ENCODE results near the gene SLC9A5. TPM values are rescaled to one million over a fixed set of nuclear protein-coding genes. Genes with fewer than 3 reads are reported as not detected.

Gene SLC9A5
- total RNA-seq, 1 donor from 2014 or later, result 1.4 TPM

- peaks cover 5% of the 10 kb centered on the region for H3K9me3 Mint-ChIP-seq (ENCODE audit: unreplicated experiment)
- no peak for DNase-seq
- no peaks in the 10 kb centered on the region for H3K4me1 Mint-ChIP-seq (ENCODE audit: low read depth, unreplicated experiment)
- H3K36me3 Mint-ChIP-seq (ENCODE audit: unreplicated experiment), result no peaks in the 10 kb centered on the region
- H3K4me3 Mint-ChIP-seq (ENCODE audit: unreplicated experiment), result no peak overlapping the region
- no peaks in the 10 kb centered on the region for H3K27me3 Mint-ChIP-seq (ENCODE audit: unreplicated experiment)
- no peak overlapping the region for H3K27ac Mint-ChIP-seq (ENCODE audit: unreplicated experiment)
- TF ChIP-seq, protein P1, sequence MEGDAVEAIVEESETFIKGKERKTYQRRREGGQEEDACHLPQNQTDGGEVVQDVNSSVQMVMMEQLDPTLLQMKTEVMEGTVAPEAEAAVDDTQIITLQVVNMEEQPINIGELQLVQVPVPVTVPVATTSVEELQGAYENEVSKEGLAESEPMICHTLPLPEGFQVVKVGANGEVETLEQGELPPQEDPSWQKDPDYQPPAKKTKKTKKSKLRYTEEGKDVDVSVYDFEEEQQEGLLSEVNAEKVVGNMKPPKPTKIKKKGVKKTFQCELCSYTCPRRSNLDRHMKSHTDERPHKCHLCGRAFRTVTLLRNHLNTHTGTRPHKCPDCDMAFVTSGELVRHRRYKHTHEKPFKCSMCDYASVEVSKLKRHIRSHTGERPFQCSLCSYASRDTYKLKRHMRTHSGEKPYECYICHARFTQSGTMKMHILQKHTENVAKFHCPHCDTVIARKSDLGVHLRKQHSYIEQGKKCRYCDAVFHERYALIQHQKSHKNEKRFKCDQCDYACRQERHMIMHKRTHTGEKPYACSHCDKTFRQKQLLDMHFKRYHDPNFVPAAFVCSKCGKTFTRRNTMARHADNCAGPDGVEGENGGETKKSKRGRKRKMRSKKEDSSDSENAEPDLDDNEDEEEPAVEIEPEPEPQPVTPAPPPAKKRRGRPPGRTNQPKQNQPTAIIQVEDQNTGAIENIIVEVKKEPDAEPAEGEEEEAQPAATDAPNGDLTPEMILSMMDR (IDR thresholded peaks at IDR 0.05; ENCODE audit: partially characterized antibody, unreplicated experiment), result no peak
Measured at GRCh38 chr16:67275321-67275720, 26.5 kb downstream of the SLC9A5 start.

GRCh38 chr16:67277294-67277998 is 28.7 kb downstream of the SLC9A5 start:
- no peaks in the 10 kb centered on the region for H3K27me3 Mint-ChIP-seq (ENCODE audit: unreplicated experiment)
- no peaks in the 10 kb centered on the region for H3K36me3 Mint-ChIP-seq (ENCODE audit: unreplicated experiment)
- H3K4me3 Mint-ChIP-seq (ENCODE audit: unreplicated experiment), result no peak overlapping the region
- H3K9me3 Mint-ChIP-seq (ENCODE audit: unreplicated experiment), result peaks cover 5% of the 10 kb centered on the region
- H3K4me1 Mint-ChIP-seq (ENCODE audit: low read depth, unreplicated experiment), result no peaks in the 10 kb centered on the region
- no peak overlapping the region for H3K27ac Mint-ChIP-seq (ENCODE audit: unreplicated experiment)
- no peak for DNase-seq
- TF ChIP-seq, protein P1 (IDR thresholded peaks at IDR 0.05; ENCODE audit: partially characterized antibody, unreplicated experiment), result no peak

DNA sequence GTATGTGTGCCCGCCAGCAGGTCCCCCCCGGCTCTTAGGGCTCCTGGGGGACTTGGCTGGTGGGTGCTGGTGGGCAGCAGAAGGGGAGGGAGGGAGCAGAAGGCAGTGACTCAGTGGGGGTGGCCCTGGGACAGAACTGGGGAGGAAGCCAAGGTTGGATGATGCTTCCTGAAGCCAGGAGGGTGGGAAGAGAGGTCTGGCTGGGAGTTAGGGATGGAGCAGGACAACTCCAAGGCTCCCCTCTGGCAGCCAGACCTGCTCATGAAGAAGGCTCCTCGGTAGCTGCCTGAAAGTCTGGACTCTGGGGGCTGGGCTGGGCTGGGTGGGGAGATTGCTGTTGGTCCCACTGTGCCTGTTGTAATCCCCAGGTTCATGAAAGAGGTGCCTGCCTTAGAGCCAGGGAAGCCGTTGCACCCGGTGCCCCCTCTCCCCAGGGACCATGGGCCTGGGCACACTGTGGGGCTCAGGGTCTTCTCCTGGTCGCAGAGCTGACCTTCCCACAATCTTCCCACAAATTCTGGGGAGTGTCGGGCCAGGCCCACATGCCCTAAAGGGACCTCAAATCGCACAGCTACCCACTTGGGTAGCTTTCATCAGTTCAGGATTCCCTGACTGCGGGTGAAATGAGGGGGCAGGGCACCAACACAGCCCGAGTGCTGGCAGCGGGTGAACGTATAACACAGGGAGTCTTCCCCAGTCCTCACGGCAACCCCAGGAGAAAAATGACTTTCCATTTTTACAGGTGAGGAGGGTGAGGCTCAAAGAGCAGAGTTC is 29.4 kb downstream of the SLC9A5 start:
- no peaks in the 10 kb centered on the region for H3K4me1 Mint-ChIP-seq (ENCODE audit: low read depth, unreplicated experiment)
- no peak overlapping the region for H3K27ac Mint-ChIP-seq (ENCODE audit: unreplicated experiment)
- H3K4me3 Mint-ChIP-seq (ENCODE audit: unreplicated experiment), result peak overlapping the region; percentile 49
- DNase-seq, result no peak
- peaks cover 5% of the 10 kb centered on the region for H3K36me3 Mint-ChIP-seq (ENCODE audit: unreplicated experiment)
- peaks cover 6% of the 10 kb centered on the region for H3K9me3 Mint-ChIP-seq (ENCODE audit: unreplicated experiment)
- H3K27me3 Mint-ChIP-seq (ENCODE audit: unreplicated experiment), result peaks cover 4% of the 10 kb centered on the region
- TF ChIP-seq, protein P1 (IDR thresholded peaks at IDR 0.05; ENCODE audit: partially characterized antibody, unreplicated experiment), result no peak

GRCh38 chr16:67278773-67279295 is 30.1 kb downstream of the SLC9A5 start:
- H3K4me3 Mint-ChIP-seq (ENCODE audit: unreplicated experiment), result peak overlapping the region; percentile 49
- DNase-seq, result no peak
- peaks cover 7% of the 10 kb centered on the region for H3K27me3 Mint-ChIP-seq (ENCODE audit: unreplicated experiment)
- peaks cover 10% of the 10 kb centered on the region for H3K9me3 Mint-ChIP-seq (ENCODE audit: unreplicated experiment)
- TF ChIP-seq, protein P1 (IDR thresholded peaks at IDR 0.05; ENCODE audit: partially characterized antibody, unreplicated experiment), result no peak
- H3K36me3 Mint-ChIP-seq (ENCODE audit: unreplicated experiment), result peaks cover 8% of the 10 kb centered on the region
- H3K4me1 Mint-ChIP-seq (ENCODE audit: low read depth, unreplicated experiment), result no peaks in the 10 kb centered on the region
- no peak overlapping the region for H3K27ac Mint-ChIP-seq (ENCODE audit: unreplicated experiment)
